WI38 (cell line): ENCODE measurements around the gene UTS2.

ENCODE experiments used
- H3K4me3 ChIP-seq: 2 replicates; pipeline ENCODE4 v1.5.1; 2011; ENCODE audit warnings: low read depth, mild to moderate bottlenecking, control low read depth, low read length
- TF ChIP-seq, protein P1 (sequence below): IDR thresholded peaks from 2 replicates; pipeline ENCODE4 v1.5.1; 2012; ENCODE audit warnings: low read depth, mild to moderate bottlenecking, control low read depth, low read length

The UTS2 gene

GRCh38 chr1:7888248-7889081 lies 35.6 kb upstream of the UTS2 start:
- H3K4me3 ChIP-seq: no peak overlapping the region
- TF ChIP-seq, protein P1, sequence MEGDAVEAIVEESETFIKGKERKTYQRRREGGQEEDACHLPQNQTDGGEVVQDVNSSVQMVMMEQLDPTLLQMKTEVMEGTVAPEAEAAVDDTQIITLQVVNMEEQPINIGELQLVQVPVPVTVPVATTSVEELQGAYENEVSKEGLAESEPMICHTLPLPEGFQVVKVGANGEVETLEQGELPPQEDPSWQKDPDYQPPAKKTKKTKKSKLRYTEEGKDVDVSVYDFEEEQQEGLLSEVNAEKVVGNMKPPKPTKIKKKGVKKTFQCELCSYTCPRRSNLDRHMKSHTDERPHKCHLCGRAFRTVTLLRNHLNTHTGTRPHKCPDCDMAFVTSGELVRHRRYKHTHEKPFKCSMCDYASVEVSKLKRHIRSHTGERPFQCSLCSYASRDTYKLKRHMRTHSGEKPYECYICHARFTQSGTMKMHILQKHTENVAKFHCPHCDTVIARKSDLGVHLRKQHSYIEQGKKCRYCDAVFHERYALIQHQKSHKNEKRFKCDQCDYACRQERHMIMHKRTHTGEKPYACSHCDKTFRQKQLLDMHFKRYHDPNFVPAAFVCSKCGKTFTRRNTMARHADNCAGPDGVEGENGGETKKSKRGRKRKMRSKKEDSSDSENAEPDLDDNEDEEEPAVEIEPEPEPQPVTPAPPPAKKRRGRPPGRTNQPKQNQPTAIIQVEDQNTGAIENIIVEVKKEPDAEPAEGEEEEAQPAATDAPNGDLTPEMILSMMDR: no peak

DNA sequence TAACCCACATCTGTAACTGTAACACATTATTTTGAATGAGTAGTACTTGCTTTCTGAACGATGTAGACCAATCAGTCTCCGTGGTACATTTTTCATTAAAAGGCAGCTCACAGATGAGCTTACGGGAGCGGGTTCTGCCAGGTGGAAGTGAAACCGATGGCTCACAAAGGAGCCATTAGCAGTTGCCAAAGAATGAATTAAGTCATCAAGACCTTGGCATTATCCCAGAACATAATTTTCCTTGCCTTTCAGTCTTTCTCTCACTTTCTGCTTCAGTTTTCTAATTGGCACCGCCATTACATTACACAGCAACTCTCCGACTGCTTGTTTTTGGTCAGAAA lies 33.5 kb upstream of the UTS2 start:
- H3K4me3 ChIP-seq: no peak overlapping the region
- TF ChIP-seq, protein P1: no peak

DNA sequence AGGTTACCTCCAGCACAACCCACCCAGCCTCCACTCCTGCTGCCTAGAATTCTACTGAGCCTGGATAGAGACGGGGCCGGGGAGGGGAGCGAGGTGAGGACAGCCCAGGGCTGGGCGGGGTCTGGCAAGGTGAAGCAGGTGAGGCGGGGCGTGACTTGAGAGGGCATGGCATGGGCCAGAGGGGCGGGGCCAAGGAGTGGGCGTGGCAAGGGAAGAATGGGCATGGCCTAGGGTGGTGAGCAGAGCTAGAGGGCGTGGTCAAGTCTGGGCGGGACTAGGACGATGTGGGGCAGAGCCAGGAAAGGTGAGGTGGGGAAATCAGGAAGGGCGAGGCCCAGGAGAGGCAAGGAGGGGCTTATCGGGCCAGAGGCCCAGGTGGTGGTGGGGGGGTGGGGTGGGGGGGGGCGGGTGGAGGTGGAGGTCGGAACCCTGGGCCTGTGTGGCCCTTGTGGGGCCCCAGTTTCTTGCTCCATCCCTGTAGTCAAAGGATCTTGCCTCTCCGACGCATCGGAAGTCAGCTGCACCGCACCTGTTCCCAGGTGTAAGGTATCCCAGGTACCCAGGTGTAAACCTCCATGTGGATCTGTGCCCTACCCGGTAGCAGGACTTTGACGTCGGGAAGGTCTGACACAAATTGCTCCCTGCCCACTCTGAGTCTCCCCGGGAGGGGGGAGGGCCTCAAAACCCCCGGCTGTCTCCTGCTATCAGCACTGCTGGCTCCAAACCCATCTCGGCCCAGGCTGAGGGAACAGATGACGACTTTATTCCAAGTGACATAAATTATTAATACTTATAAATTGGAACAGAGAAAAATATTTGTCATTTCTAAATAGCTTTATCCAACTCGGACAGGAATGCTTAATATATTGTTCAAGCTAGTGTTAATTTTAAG lies 32.9 kb upstream of the UTS2 start:
- H3K4me3 ChIP-seq: no peak overlapping the region
- TF ChIP-seq, protein P1: no peak

DNA sequence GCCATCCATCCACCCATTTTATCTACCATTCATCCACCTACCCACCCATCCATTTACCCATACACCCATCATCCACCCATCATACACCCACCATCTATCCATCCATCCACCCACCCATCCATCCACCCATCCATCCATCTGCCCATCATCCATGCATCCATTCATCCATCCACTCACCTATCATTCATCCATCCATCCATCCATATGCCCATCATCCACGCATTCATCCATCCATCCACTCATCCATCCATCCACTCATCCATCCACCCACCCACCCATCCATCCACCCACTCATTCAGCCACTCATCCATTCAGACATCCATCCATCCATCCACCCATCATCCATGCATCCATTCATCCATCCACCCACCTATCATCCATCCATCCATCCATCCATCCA lies 31.9 kb upstream of the UTS2 start:
- TF ChIP-seq, protein P1: no peak

DNA sequence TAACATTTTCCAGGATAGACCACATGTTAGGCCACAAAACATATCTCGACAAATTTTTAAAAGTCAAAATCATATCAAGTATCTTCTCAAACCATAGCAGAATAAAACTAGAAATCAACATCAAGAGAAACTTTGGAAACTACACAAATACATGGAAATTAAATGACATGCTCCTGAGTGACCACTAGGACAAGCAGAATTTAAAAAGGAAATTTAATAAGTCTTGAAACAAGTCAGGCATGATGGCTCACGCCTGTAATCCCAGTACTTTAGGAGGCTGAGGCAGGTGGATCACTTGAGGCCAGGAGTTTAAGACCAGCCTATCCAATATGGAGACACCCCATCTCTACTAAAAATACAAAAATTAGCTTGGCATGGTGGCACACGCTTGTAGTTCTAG lies 26.4 kb upstream of the UTS2 start:
- TF ChIP-seq, protein P1: no peak
- no peak overlapping the region for H3K4me3 ChIP-seq

More for the DNA sequence above, 31.9 kb upstream of the UTS2 start:
- H3K4me3 ChIP-seq: no peak overlapping the region

DNA sequence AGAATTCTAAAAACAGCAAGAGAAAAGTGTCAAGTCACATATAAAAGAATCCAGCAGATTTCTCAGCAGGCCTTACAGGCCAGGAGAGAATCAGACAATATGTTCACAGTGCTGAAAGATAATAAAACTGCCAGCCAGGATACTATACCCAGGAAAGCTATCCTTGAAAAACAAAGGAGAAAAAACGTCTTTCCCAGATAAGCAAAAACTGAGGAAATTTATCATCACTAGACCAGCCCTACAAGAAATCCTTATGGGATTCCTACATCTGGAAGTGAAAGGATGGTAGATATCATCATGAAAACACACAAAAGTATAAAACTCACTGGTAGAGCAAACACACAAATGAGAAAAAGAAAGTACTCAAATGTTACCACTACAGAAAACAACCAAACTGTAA lies 25.2 kb upstream of the UTS2 start:
- TF ChIP-seq, protein P1: no peak
- H3K4me3 ChIP-seq: no peak overlapping the region
